GM23338 (cell line): ENCODE results near the gene OTUD7B. TPM values are rescaled to one million over a fixed set of nuclear protein-coding genes. Genes with fewer than 3 reads are reported as not detected.

Experiments
- ATAC-seq: fragments of 200-7000 bp; cut with Tn5 transposase; 3 replicates; pipeline ENCODE4 v1.9.1; 2020
- DNase-seq: peaks from one replicate; pipeline ENCODE4 v3.0.0-alpha.2; 2015; ENCODE audit warnings: low spot score
- H2AFZ ChIP-seq: fragments of 200-600 bp; sonication (generic); 2 replicates; pipeline ENCODE4 v1.8.0; 2016; ENCODE audit warnings: antibody characterized with exemption, mild to moderate bottlenecking, moderate library complexity
- H3F3A ChIP-seq: fragments of 200-600 bp; sonication (generic); replicated peaks from 2 replicates; pipeline ENCODE4 v1.8.0; 2017; ENCODE audit warnings: antibody characterized with exemption, mixed run types, low read depth
- H3K27ac ChIP-seq: fragments of 200-600 bp; sonication (generic); 2 replicates; pipeline ENCODE4 v1.6.1; 2016; ENCODE audit warnings: low read depth
- H3K27me3 ChIP-seq: fragments of 200-600 bp; sonication (generic); 2 replicates; pipeline ENCODE4 v1.8.0; 2016; ENCODE audit warnings: mild to moderate bottlenecking, mixed run types, moderate library complexity; ENCODE audit not compliant: insufficient read depth
- H3K36me3 ChIP-seq: fragments of 200-600 bp; sonication (generic); 2 replicates; pipeline ENCODE4 v1.8.0; 2016; ENCODE audit warnings: mild to moderate bottlenecking; ENCODE audit not compliant: insufficient read depth
- H3K4me1 ChIP-seq: fragments of 200-600 bp; sonication (generic); 2 replicates; pipeline ENCODE4 v1.8.0; 2016; ENCODE audit warnings: mild to moderate bottlenecking, moderate library complexity; ENCODE audit not compliant: insufficient read depth
- H3K4me2 ChIP-seq: fragments of 200-600 bp; sonication (generic); 2 replicates; pipeline ENCODE4 v1.7.1; 2017; ENCODE audit warnings: mixed run types
- H3K4me3 ChIP-seq: fragments of 200-600 bp; sonication (generic); 2 replicates; pipeline ENCODE4 v1.6.1; 2016; ENCODE audit warnings: mixed run types
- H3K79me2 ChIP-seq: fragments of 200-600 bp; sonication (generic); replicated peaks from 2 replicates; pipeline ENCODE4 v1.8.0; 2017; ENCODE audit warnings: mild to moderate bottlenecking; ENCODE audit not compliant: insufficient read depth
- H3K9me2 ChIP-seq: fragments of 200-600 bp; sonication (generic); 2 replicates; pipeline ENCODE4 v1.8.0; 2017; ENCODE audit not compliant: insufficient read depth
- H4K20me1 ChIP-seq: fragments of 200-600 bp; sonication (generic); replicated peaks from 2 replicates; pipeline ENCODE4 v1.8.0; 2017; ENCODE audit warnings: mild to moderate bottlenecking; ENCODE audit not compliant: insufficient read depth
- H3K27ac Mint-ChIP-seq: 2 replicates; pipeline ENCODE4 v1.8.0; 2020; ENCODE audit warnings: inconsistent platforms, mild to moderate bottlenecking, moderate library complexity, mixed read lengths
- H3K27me3 Mint-ChIP-seq: 3 replicates; pipeline ENCODE4 v1.8.0; 2022; ENCODE audit warnings: low read depth, mild to moderate bottlenecking, moderate library complexity, mixed read lengths, inconsistent platforms; ENCODE audit not compliant: insufficient read depth, poor library complexity
- H3K36me3 Mint-ChIP-seq: 3 replicates; pipeline ENCODE4 v1.8.0; 2021; ENCODE audit warnings: low read depth, mild to moderate bottlenecking, inconsistent platforms, moderate library complexity, mixed read lengths
- H3K4me1 Mint-ChIP-seq: 3 replicates; pipeline ENCODE4 v1.8.0; 2020; ENCODE audit warnings: mild to moderate bottlenecking, inconsistent platforms, mixed read lengths
- H3K4me3 Mint-ChIP-seq: 3 replicates; pipeline ENCODE4 v1.8.0; 2021; ENCODE audit warnings: moderate library complexity, mild to moderate bottlenecking, inconsistent platforms, mixed read lengths
- H3K9me3 Mint-ChIP-seq: 3 replicates; pipeline ENCODE4 v1.8.0; 2020; ENCODE audit warnings: moderate library complexity, mild to moderate bottlenecking, inconsistent platforms, mixed read lengths
- CREB1 ChIP-seq: fragments of 250-450 bp; sonication (Bioruptor Pico); IDR thresholded peaks from 2 replicates; pipeline ENCODE4 v1.5.0; 2020; ENCODE audit warnings: low read depth, mild to moderate bottlenecking, moderate library complexity
- ETS1 ChIP-seq: IDR thresholded peaks from 2 replicates; pipeline ENCODE4 v1.6.1; 2016; ENCODE audit warnings: antibody characterized with exemption
- EZH2 ChIP-seq: fragments of 200-600 bp; sonication (generic); IDR thresholded peaks from one replicate; pipeline ENCODE4 v1.8.0; 2017; ENCODE audit warnings: antibody characterized with exemption, mild to moderate bottlenecking, low read depth; ENCODE audit not compliant: unreplicated experiment
- EZH2phosphoT487 ChIP-seq: fragments of 200-600 bp; sonication (generic); IDR thresholded peaks from one replicate; pipeline ENCODE4 v1.8.1; 2018; ENCODE audit warnings: antibody characterized with exemption; ENCODE audit not compliant: unreplicated experiment
- JUNB ChIP-seq: IDR thresholded peaks from one replicate; pipeline ENCODE4 v1.6.1; 2016; ENCODE audit warnings: antibody characterized with exemption; ENCODE audit not compliant: unreplicated experiment
- NANOG ChIP-seq: IDR thresholded peaks from 2 replicates; pipeline ENCODE4 v1.6.1; 2016; ENCODE audit warnings: antibody characterized with exemption, borderline replicate concordance
- POLR2AphosphoS5 ChIP-seq: IDR thresholded peaks from 2 replicates; pipeline ENCODE4 v1.6.1; 2016; ENCODE audit warnings: antibody characterized with exemption, low read depth
- REST ChIP-seq: IDR thresholded peaks from one replicate; pipeline ENCODE4 v1.6.1; 2018; ENCODE audit warnings: antibody characterized with exemption; ENCODE audit not compliant: unreplicated experiment
- STAT1 ChIP-seq: IDR thresholded peaks from one replicate; pipeline ENCODE4 v1.6.1; 2016; ENCODE audit warnings: antibody characterized with exemption; ENCODE audit not compliant: unreplicated experiment
- ZNF114 ChIP-seq: fragments of 250-450 bp; sonication (Bioruptor Pico); IDR thresholded peaks from 2 replicates; pipeline ENCODE4 v1.5.0; 2020; ENCODE audit warnings: mild to moderate bottlenecking, moderate library complexity
- ZNF331 ChIP-seq: fragments of 250-450 bp; sonication (Bioruptor Pico); IDR thresholded peaks from 2 replicates; pipeline ENCODE4 v1.5.0; 2020; ENCODE audit warnings: low read depth, mild to moderate bottlenecking, moderate library complexity
- polyA plus RNA-seq: library from polyadenylated mRNA; unstranded; fragments of >200 nt; fragmentation: Nextera tagmentation; extraction: Ambion mirVana; gene quantifications from 2 replicates; pipeline ENCODE4 v1.2.1, GENCODE V29; 2016
- total RNA-seq: library from RNA; depleted of rRNA; stranded (reverse); fragments of >200 nt; shearing (Covaris generic); gene quantifications from 2 replicates; pipeline ENCODE4 v1.2.3, GENCODE V29; 2014
- TF ChIP-seq, protein P1 (sequence below): fragments of 250-450 bp; sonication (Bioruptor Pico); IDR thresholded peaks from 2 replicates; pipeline ENCODE4 v1.5.0; 2020; ENCODE audit warnings: mild to moderate bottlenecking, moderate library complexity
- TF ChIP-seq, protein P2 (sequence below), 2 experiments: fragments of 200-600 bp in 1 of 2; sonication (generic) in 1 of 2; conservative IDR thresholded peaks; 2 replicates each; pipeline versions ENCODE4 v1.5.1 to v1.6.1; 2016 to 2017; ENCODE audit warnings: antibody characterized with exemption in 2 of 2, low read depth in 2 of 2, mild to moderate bottlenecking in 2 of 2, moderate library complexity in 1 of 2

OTUD7B gene
- total and polyA plus RNA-seq, 2 experiments from 2014 or later, result 3.7 to 9.9 TPM

- Mint-ChIP-seq H3K27ac (peak overlapping the region; percentile 64), H3K4me3 (peak overlapping the region; percentile 65), H3K9me3 (no peaks in the 10 kb centered on the region), H3K27me3 (peaks cover 13% of the 10 kb centered on the region), H3K4me1 (peaks cover 56% of the 10 kb centered on the region), H3K36me3 (no peaks in the 10 kb centered on the region)
- ATAC-seq, result peak; percentile 11
- Histone ChIP-seq H3F3A (peaks cover 9% of the 10 kb centered on the region; the same call in 1 of the 2 replicates), H3K27me3 (no peaks in the 10 kb centered on the region), H3K36me3 (no peaks in the 10 kb centered on the region), H3K79me2 (no peaks in the 10 kb centered on the region), H4K20me1 (no peaks in the 10 kb centered on the region), H2AFZ (peak overlapping the region; percentile 64), H3K9me2 (no peaks in the 10 kb centered on the region), H3K4me3 (peak overlapping the region; percentile 64), H3K4me2 (peak overlapping the region; percentile 79), H3K27ac (no peak overlapping the region), H3K4me1 (peaks cover 55% of the 10 kb centered on the region)
- TF ChIP-seq CREB1 (CRISPR knock-in tag) (no peak), ZNF331 (CRISPR knock-in tag) (no peak), JUNB (no peak), NANOG (no peak), REST (no peak), ZNF114 (no peak), ETS1 (no peak), POLR2AphosphoS5 (no peak), STAT1 (no peak), EZH2 (no peak), EZH2phosphoT487 (no peak)
- TF ChIP-seq, protein P1, sequence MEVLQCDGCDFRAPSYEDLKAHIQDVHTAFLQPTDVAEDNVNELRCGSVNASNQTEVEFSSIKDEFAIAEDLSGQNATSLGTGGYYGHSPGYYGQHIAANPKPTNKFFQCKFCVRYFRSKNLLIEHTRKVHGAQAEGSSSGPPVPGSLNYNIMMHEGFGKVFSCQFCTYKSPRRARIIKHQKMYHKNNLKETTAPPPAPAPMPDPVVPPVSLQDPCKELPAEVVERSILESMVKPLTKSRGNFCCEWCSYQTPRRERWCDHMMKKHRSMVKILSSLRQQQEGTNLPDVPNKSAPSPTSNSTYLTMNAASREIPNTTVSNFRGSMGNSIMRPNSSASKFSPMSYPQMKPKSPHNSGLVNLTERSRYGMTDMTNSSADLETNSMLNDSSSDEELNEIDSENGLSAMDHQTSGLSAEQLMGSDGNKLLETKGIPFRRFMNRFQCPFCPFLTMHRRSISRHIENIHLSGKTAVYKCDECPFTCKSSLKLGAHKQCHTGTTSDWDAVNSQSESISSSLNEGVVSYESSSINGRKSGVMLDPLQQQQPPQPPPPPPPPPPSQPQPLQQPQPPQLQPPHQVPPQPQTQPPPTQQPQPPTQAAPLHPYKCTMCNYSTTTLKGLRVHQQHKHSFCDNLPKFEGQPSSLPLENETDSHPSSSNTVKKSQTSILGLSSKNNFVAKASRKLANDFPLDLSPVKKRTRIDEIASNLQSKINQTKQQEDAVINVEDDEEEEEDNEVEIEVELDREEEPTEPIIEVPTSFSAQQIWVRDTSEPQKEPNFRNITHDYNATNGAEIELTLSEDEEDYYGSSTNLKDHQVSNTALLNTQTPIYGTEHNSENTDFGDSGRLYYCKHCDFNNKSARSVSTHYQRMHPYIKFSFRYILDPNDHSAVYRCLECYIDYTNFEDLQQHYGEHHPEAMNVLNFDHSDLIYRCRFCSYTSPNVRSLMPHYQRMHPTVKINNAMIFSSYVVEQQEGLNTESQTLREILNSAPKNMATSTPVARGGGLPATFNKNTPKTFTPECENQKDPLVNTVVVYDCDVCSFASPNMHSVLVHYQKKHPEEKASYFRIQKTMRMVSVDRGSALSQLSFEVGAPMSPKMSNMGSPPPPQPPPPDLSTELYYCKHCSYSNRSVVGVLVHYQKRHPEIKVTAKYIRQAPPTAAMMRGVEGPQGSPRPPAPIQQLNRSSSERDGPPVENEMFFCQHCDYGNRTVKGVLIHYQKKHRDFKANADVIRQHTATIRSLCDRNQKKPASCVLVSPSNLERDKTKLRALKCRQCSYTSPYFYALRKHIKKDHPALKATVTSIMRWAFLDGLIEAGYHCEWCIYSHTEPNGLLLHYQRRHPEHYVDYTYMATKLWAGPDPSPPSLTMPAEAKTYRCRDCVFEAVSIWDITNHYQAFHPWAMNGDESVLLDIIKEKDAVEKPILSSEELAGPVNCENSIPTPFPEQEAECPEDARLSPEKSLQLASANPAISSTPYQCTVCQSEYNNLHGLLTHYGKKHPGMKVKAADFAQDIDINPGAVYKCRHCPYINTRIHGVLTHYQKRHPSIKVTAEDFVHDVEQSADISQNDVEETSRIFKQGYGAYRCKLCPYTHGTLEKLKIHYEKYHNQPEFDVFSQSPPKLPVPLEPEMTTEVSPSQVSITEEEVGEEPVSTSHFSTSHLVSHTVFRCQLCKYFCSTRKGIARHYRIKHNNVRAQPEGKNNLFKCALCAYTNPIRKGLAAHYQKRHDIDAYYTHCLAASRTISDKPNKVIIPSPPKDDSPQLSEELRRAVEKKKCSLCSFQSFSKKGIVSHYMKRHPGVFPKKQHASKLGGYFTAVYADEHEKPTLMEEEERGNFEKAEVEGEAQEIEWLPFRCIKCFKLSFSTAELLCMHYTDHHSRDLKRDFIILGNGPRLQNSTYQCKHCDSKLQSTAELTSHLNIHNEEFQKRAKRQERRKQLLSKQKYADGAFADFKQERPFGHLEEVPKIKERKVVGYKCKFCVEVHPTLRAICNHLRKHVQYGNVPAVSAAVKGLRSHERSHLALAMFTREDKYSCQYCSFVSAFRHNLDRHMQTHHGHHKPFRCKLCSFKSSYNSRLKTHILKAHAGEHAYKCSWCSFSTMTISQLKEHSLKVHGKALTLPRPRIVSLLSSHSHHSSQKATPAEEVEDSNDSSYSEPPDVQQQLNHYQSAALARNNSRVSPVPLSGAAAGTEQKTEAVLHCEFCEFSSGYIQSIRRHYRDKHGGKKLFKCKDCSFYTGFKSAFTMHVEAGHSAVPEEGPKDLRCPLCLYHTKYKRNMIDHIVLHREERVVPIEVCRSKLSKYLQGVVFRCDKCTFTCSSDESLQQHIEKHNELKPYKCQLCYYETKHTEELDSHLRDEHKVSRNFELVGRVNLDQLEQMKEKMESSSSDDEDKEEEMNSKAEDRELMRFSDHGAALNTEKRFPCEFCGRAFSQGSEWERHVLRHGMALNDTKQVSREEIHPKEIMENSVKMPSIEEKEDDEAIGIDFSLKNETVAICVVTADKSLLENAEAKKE, result no peak
- TF ChIP-seq, protein P2, sequence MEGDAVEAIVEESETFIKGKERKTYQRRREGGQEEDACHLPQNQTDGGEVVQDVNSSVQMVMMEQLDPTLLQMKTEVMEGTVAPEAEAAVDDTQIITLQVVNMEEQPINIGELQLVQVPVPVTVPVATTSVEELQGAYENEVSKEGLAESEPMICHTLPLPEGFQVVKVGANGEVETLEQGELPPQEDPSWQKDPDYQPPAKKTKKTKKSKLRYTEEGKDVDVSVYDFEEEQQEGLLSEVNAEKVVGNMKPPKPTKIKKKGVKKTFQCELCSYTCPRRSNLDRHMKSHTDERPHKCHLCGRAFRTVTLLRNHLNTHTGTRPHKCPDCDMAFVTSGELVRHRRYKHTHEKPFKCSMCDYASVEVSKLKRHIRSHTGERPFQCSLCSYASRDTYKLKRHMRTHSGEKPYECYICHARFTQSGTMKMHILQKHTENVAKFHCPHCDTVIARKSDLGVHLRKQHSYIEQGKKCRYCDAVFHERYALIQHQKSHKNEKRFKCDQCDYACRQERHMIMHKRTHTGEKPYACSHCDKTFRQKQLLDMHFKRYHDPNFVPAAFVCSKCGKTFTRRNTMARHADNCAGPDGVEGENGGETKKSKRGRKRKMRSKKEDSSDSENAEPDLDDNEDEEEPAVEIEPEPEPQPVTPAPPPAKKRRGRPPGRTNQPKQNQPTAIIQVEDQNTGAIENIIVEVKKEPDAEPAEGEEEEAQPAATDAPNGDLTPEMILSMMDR (conservative IDR thresholded peaks at IDR 0.05; ENCODE audit: low read depth in 2 of 2), result no peak
- DNase-seq, result peak; percentile 54
Observed at GRCh38 chr1:149936992-149937705, 73.4 kb downstream of the OTUD7B start.
